Heart left ventricle (tissue), 16 donors: ENCODE data around the gene PGP. TPM values are rescaled to one million over a fixed set of nuclear protein-coding genes. Genes with fewer than 3 reads are reported as not detected.

ENCODE experiments used
- ATAC-seq, 4 donors: fragments of 200-7000 bp; cut with Tn5 transposase; one replicate each; pipeline ENCODE4 v1.9.1; 2020 to 2022; ENCODE audit warnings: moderate library complexity in 4 of 4, mild to moderate bottlenecking in 3 of 4, moderate number of reproducible peaks in 1 of 4
- DNase-seq, 5 donors: peaks; one replicate each; pipeline ENCODE4 v3.0.0-alpha.2; 2020
- H3K27ac ChIP-seq, 12 donors: fragments of 200-600 bp; sonication (generic) in 4 of 12; one replicate each; pipeline versions ENCODE4 v1.5.0 to v1.8.0; 2016 to 2022; ENCODE audit warnings: mild to moderate bottlenecking in 2 of 12
- H3K27me3 ChIP-seq, 9 donors: fragments of 200-600 bp; sonication (generic) in 2 of 9; one replicate each; pipeline versions ENCODE4 v1.5.1 to v1.8.0; 2016 to 2022; ENCODE audit warnings: mild to moderate bottlenecking in 3 of 9
- H3K36me3 ChIP-seq, 9 donors: fragments of 200-600 bp; sonication (generic) in 2 of 9; one replicate each; pipeline versions ENCODE4 v1.5.0 to v1.8.0; 2018 to 2022; ENCODE audit warnings: mild to moderate bottlenecking in 2 of 9
- H3K4me1 ChIP-seq, 12 donors: fragments of 200-600 bp; sonication (generic) in 4 of 12; one replicate each; pipeline versions ENCODE4 v1.5.0 to v1.8.0; 2016 to 2022; ENCODE audit warnings: mild to moderate bottlenecking in 3 of 12
- H3K4me3 ChIP-seq, 12 donors: fragments of 200-600 bp; sonication (generic) in 4 of 12; one replicate each; pipeline versions ENCODE4 v1.5.0 to v1.8.0; 2017 to 2022; ENCODE audit warnings: mild to moderate bottlenecking in 9 of 12, moderate library complexity in 4 of 12
- H3K9me3 ChIP-seq, 12 donors: fragments of 200-600 bp; sonication (generic) in 4 of 12; one replicate each; pipeline versions ENCODE4 v1.5.0 to v1.8.0; 2016 to 2022; ENCODE audit warnings: mild to moderate bottlenecking in 1 of 12
- CTCF ChIP-seq, 12 donors: fragments of 200-600 bp; sonication (generic) in 4 of 12; IDR thresholded peaks; one replicate each; pipeline versions ENCODE4 v1.5.0 to v1.8.0; 2018 to 2022; ENCODE audit warnings: antibody characterized with exemption in 12 of 12, mild to moderate bottlenecking in 5 of 12
- POLR2A ChIP-seq, 2 donors: fragments of 450-650 bp; IDR thresholded peaks; one replicate each; pipeline ENCODE4 v1.6.1; 2017; ENCODE audit warnings: antibody characterized with exemption in 2 of 2, mild to moderate bottlenecking in 2 of 2, moderate library complexity in 2 of 2
- WGBS, 4 donors: extraction: QIAGEN DNeasy Blood & Tissue Kit in 2 of 4; methylation state at CpG; one replicate each; pipeline versions ENCODE4 v1.1.5 to v1.1.7; 2013 to 2018; 5-methylcytosine and 5-hydroxymethylcytosine counted together
- intact Hi-C, 10 donors: fragments of 100-400 bp; cut with DNase I; formaldehyde crosslinking; loops; one replicate each; pipeline versions ENCODE4 v1.11.1 to v1.14.2; 2022
- polyA plus RNA-seq, 2 donors: library from polyadenylated mRNA; stranded (reverse); fragments of 200-250 nt; gene quantifications; one replicate each; pipeline ENCODE4 v1.2.3, GENCODE V29; 2013
- total RNA-seq, 9 donors: library from RNA; depleted of rRNA in 2 of 9; stranded (reverse); fragments of >200 nt in 2 of 9; fragmentation: NEBNext Ultra II Directional in 3 of 9; extraction: Animal tissue kit (Norgen Biotek cat#: 25700) in 3 of 9; gene quantifications; one replicate each; pipeline versions ENCODE4 v1.1.0 to v1.2.4, GENCODE V29; 2016 to 2023
- donor health status: ischemic (EF 13 %, LVEDD 7.1; RV severe dilation, severe dysfunction).
- donor health status: healthy with polysubstance abuse.
- donor health status: DM: no; HTN: yes; CAD: no.
- donor health status: DM: no; HTN: no; CAD: no.
- donor health status: ischemic (EF 25% LVEDD 6.9; RV normal size, moderate dysfunction).
- donor health status: ischemic (EF 25% LVEDD 5.7; RV mildly dilated, moderate dysfunction).
- donor health status: healthy.
- donor health status: DM: yes; HTN: yes; CAD: no.
- donor health status: ischemic (EF 35%, LVEDD 5.7; RV mildly dilated, moderate dysfunction).
- donor health status: nonischemic (EF 11% LVEDD 7.7; RV severe dilation, severe dysfunction).
- donor health status: DM: yes; HTN: yes; CAD: no.
- donor health status: PGD.
- donor health status: ischemic (EF 29% LVEDD 5.4; RV normal size, mild dysfunction).
- donor health status: nonischemic (EF 23%, LVEDD 6.1; RV moderate dilation, normal function).

Gene PGP
- total and polyA plus RNA-seq, 11 donors = 19.6 to 44.0 (median 31.7) TPM

GRCh38 chr16:2234813-2235170 is 20.2 kb upstream of the PGP start:
- WGBS, 4 donors = 94 to 98% (median 96%) methylated on average over 7 to 18 of the region's 18 CpGs
- ATAC-seq = no peak

GRCh38 chr16:2233872-2234812 is 19.5 kb upstream of the PGP start:
- DNase-seq (no peak), ATAC-seq (no peak)
- TF ChIP-seq CTCF (IDR thresholded peaks at IDR 0.05) = no peak
- no peak for TF ChIP-seq POLR2A (IDR thresholded peaks at IDR 0.05)
- intact Hi-C loops = no loop called here
- H3K4me3 ChIP-seq = no peak overlapping the region
- no peak overlapping the region for H3K27ac ChIP-seq
- H3K36me3 ChIP-seq = peaks cover 7 to 69% (median 61%) of the 10 kb centered on the region in 9 donors
- no peaks in the 10 kb centered on the region for H3K9me3 ChIP-seq
- peaks cover 0 to 24% (median 6%) of the 10 kb centered on the region in 9 donors for H3K27me3 ChIP-seq
- peaks cover 0 to 31% (median 23%) of the 10 kb centered on the region in 12 donors for H3K4me1 ChIP-seq
- 93 to 97% (median 95%) methylated on average over 21 to 51 of the region's 51 CpGs for WGBS, 4 donors

More at GRCh38 chr16:2234813-2235170, 20.2 kb upstream of the PGP start:
- H3K27ac ChIP-seq = no peak overlapping the region
- intact Hi-C loops = no loop called here
- peaks cover 0 to 31% (median 23%) of the 10 kb centered on the region in 12 donors for H3K4me1 ChIP-seq
- no peak overlapping the region for H3K4me3 ChIP-seq
- TF ChIP-seq POLR2A (IDR thresholded peaks at IDR 0.05) (no peak), CTCF (IDR thresholded peaks at IDR 0.05) (no peak)
- no peaks in the 10 kb centered on the region for H3K9me3 ChIP-seq
- no peak for DNase-seq
- peaks cover 4 to 69% (median 59%) of the 10 kb centered on the region in 9 donors for H3K36me3 ChIP-seq
- H3K27me3 ChIP-seq = peaks cover 0 to 24% (median 6%) of the 10 kb centered on the region in 9 donors

GRCh38 chr16:2233046-2233775 is 18.6 kb upstream of the PGP start:
- DNase-seq (peak in 1 of 5 donors; percentile 22), ATAC-seq (no peak)
- H3K4me3 ChIP-seq = no peak overlapping the region
- TF ChIP-seq POLR2A (IDR thresholded peaks at IDR 0.05) = no peak
- no peak for TF ChIP-seq CTCF (IDR thresholded peaks at IDR 0.05)
- peaks cover 7 to 79% (median 70%) of the 10 kb centered on the region in 9 donors for H3K36me3 ChIP-seq
- peaks cover 0 to 24% (median 6%) of the 10 kb centered on the region in 9 donors for H3K27me3 ChIP-seq
- H3K27ac ChIP-seq = no peak overlapping the region
- 94 to 95% (median 94%) methylated on average over 11 to 28 of the region's 28 CpGs for WGBS, 4 donors
- H3K4me1 ChIP-seq = peaks cover 0 to 25% (median 21%) of the 10 kb centered on the region in 12 donors
- intact Hi-C loops = no loop called here
- no peaks in the 10 kb centered on the region for H3K9me3 ChIP-seq
